Testis (tissue), 2 donors: ENCODE results near the gene CPLX3.

Experiments used
- CTCF ChIP-seq, 3 experiments: fragments of 450-650 bp in 2 of 3; fragments of 200-600 bp in 1 of 3; sonication (generic) in 1 of 3; IDR thresholded peaks; one replicate each; pipeline ENCODE4 v1.5.1; 2016 to 2019; ENCODE audit warnings: antibody characterized with exemption in 3 of 3, mild to moderate bottlenecking in 2 of 3, moderate library complexity in 1 of 3
- POLR2A ChIP-seq: fragments of 450-650 bp; IDR thresholded peaks from one replicate; pipeline ENCODE4 v1.6.1; 2017; ENCODE audit warnings: antibody characterized with exemption, mild to moderate bottlenecking, moderate library complexity

DNA sequence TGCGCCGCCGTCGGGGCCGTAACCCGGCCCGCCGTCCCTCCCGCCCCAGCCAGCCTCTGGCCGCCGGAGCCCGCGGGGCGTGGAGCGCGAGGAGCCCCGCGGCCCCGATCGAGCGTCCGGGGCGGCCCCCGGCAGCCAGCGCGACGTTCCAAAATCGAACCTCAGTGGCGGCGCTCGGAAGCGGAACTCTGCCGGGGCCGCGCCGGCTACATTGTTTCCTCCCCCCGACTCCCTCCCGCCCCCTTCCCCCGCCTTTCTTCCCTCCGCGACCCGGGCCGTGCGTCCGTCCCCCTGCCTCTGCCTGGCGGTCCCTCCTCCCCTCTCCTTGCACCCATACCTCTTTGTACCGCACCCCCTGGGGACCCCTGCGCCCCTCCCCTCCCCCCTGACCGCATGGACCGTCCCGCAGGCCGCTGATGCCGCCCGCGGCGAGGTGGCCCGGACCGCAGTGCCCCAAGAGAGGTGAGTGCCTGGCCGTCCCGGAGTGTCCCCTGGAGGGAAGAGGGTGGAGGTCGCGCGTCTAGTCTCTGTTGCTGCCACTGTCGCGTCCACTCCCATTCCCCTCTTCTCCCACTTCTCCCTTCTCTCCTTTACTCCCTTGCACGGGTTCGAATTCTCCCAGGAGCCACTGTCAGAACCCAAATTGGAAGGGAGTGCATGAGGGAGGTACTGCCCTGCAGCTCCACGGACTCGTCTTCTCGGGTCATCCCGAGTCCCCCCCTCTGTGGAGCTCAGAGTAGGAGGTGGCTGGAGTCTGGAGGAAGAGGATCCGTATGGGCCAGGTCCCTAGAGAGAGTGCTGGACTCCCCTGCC, 44.0 kb upstream of the CPLX3 start:
- no peak for TF ChIP-seq CTCF (IDR thresholded peaks at IDR 0.05)
- TF ChIP-seq POLR2A, result no peak
